Caco-2 (cell line): Measurements from ENCODE around the gene NUDT16. TPM values are rescaled to one million over a fixed set of nuclear protein-coding genes. Genes with fewer than 3 reads are reported as not detected.

ENCODE experiments used
- BruUV-seq: library from RNA; stranded (reverse); fragments of 400-500 nt; replicated peaks from 2 replicates; lab custom pipeline; 2021; lab: Mats Ljungman, UMichigan
- CTCF ChIA-PET: fragments of 300-600 bp; sonication (Branson Sonifier 250); formaldehyde crosslinking; loops from one replicate; lab custom pipeline; 2022; ENCODE audit warnings: antibody characterized with exemption; lab: Charles Lee
- POLR2A ChIA-PET: fragments of 300-600 bp; sonication (Branson Sonifier 250); formaldehyde crosslinking; loops from one replicate; lab custom pipeline; 2022; ENCODE audit warnings: antibody characterized with exemption; lab: Charles Lee
- DNase-seq, 2 experiments: peaks; one replicate each; pipeline versions ENCODE4 v3.0.0 to v3.0.0-alpha.2; 2020 to 2022
- H3K27me3 ChIP-seq: replicated peaks from 2 replicates; pipeline ENCODE4 v1.6.0; 2011; ENCODE audit warnings: low read length; ENCODE audit not compliant: control insufficient read depth, insufficient read depth
- H3K36me3 ChIP-seq: 2 replicates; pipeline ENCODE4 v1.5.1; 2011; ENCODE audit warnings: low read length; ENCODE audit not compliant: control insufficient read depth, insufficient read depth
- H3K4me1 ChIP-seq: fragments of 250-450 bp; sonication (Bioruptor Pico); 2 replicates; pipeline ENCODE4 v1.5.1; 2020; ENCODE audit warnings: mild to moderate bottlenecking
- H3K4me3 ChIP-seq: 2 replicates; pipeline ENCODE4 v1.5.1; 2011; ENCODE audit warnings: low read depth, mild to moderate bottlenecking, control low read depth, low read length
- H3K9me3 ChIP-seq: fragments of 250-450 bp; sonication (Bioruptor Pico); 2 replicates; pipeline ENCODE4 v1.5.1; 2020; ENCODE audit warnings: mild to moderate bottlenecking, moderate library complexity
- H3K27ac Mint-ChIP-seq: one replicate; pipeline ENCODE4 v1.8.0; 2022; ENCODE audit warnings: mixed read lengths; ENCODE audit not compliant: unreplicated experiment
- H3K27me3 Mint-ChIP-seq: one replicate; pipeline ENCODE4 v1.8.0; 2022; ENCODE audit warnings: mixed read lengths; ENCODE audit not compliant: insufficient read depth, unreplicated experiment
- H3K36me3 Mint-ChIP-seq: one replicate; pipeline ENCODE4 v1.8.0; 2022; ENCODE audit warnings: mild to moderate bottlenecking, mixed read lengths; ENCODE audit not compliant: insufficient read depth, unreplicated experiment
- H3K4me1 Mint-ChIP-seq: one replicate; pipeline ENCODE4 v1.8.0; 2022; ENCODE audit warnings: low read depth, mixed read lengths; ENCODE audit not compliant: unreplicated experiment
- H3K4me3 Mint-ChIP-seq: one replicate; pipeline ENCODE4 v1.8.0; 2022; ENCODE audit warnings: mild to moderate bottlenecking, moderate library complexity, mixed read lengths; ENCODE audit not compliant: unreplicated experiment
- H3K9me3 Mint-ChIP-seq: one replicate; pipeline ENCODE4 v1.8.0; 2022; ENCODE audit warnings: mixed read lengths; ENCODE audit not compliant: unreplicated experiment
- intact Hi-C: fragments of 100-400 bp; cut with micrococcal nuclease; formaldehyde crosslinking; loops from one replicate; pipeline ENCODE4 v1.10.0; 2022; ENCODE audit not compliant: unreplicated experiment
- total RNA-seq: library from RNA; stranded (reverse); gene quantifications from 2 replicates; pipeline ENCODE4 v1.2.3, GENCODE V29; 2022
- TF ChIP-seq, protein P1 (sequence below), 2 experiments: fragments of 200-600 bp in 1 of 2; IDR thresholded peaks; 1 replicate in 1 of 2; 2 replicates in 1 of 2; pipeline versions ENCODE4 v1.5.1 to v1.8.0; 2011 to 2022; ENCODE audit warnings: antibody characterized with exemption in 1 of 2, control low read depth in 1 of 2, inconsistent platforms in 1 of 2, low read depth in 1 of 2, low read length in 1 of 2, mild to moderate bottlenecking in 1 of 2, moderate library complexity in 1 of 2; ENCODE audit not compliant: insufficient read depth in 1 of 2, severe bottlenecking in 1 of 2, unreplicated experiment in 1 of 2

The NUDT16 gene
- total RNA-seq, 1 experiment from 2014 or later = 16.6 TPM

- H3K4me1 Mint-ChIP-seq = peaks cover 7% of the 10 kb centered on the region
- H3K36me3 Mint-ChIP-seq = peaks cover 6% of the 10 kb centered on the region
- no peaks in the 10 kb centered on the region for H3K4me1 ChIP-seq
- TF ChIP-seq, protein P1, sequence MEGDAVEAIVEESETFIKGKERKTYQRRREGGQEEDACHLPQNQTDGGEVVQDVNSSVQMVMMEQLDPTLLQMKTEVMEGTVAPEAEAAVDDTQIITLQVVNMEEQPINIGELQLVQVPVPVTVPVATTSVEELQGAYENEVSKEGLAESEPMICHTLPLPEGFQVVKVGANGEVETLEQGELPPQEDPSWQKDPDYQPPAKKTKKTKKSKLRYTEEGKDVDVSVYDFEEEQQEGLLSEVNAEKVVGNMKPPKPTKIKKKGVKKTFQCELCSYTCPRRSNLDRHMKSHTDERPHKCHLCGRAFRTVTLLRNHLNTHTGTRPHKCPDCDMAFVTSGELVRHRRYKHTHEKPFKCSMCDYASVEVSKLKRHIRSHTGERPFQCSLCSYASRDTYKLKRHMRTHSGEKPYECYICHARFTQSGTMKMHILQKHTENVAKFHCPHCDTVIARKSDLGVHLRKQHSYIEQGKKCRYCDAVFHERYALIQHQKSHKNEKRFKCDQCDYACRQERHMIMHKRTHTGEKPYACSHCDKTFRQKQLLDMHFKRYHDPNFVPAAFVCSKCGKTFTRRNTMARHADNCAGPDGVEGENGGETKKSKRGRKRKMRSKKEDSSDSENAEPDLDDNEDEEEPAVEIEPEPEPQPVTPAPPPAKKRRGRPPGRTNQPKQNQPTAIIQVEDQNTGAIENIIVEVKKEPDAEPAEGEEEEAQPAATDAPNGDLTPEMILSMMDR (IDR thresholded peaks at IDR 0.05; ENCODE audit: insufficient read depth in 1 of 2, low read depth in 1 of 2, low read length in 1 of 2, severe bottlenecking in 1 of 2, unreplicated experiment in 1 of 2) = no peak
- H3K4me3 Mint-ChIP-seq = peak overlapping the region; percentile 87
- no peaks in the 10 kb centered on the region for H3K27me3 Mint-ChIP-seq
- POLR2A ChIA-PET = interaction anchor here (1.6 kb wide), 1 partner anchor 18 kb away, joined by 7 read pairs; the partner anchor contains the start of gene NUDT16
- H3K27ac Mint-ChIP-seq = no peak overlapping the region
- intact Hi-C loops = no loop called here
- no peaks in the 10 kb centered on the region for H3K9me3 ChIP-seq
- BruUV-seq = no TSS peak
- no peaks in the 10 kb centered on the region for H3K36me3 ChIP-seq
- no peak overlapping the region for H3K4me3 ChIP-seq
- DNase-seq = no peak
- CTCF ChIA-PET = no interaction called here
- H3K9me3 Mint-ChIP-seq = no peaks in the 10 kb centered on the region
- H3K27me3 ChIP-seq = no peaks in the 10 kb centered on the region
Observed at GRCh38 chr3:131363275-131363674, 18.3 kb upstream of the NUDT16 start.

GRCh38 chr3:131370935-131371687 lies 10.5 kb upstream of the NUDT16 start:
- ChIA-PET CTCF (no interaction called here), POLR2A (interaction anchor here (1.0 kb wide), 1 partner anchor 11 kb away, joined by 4 read pairs; the partner anchor contains the start of gene NUDT16)
- no peaks in the 10 kb centered on the region for H3K36me3 ChIP-seq
- no TSS peak for BruUV-seq
- Mint-ChIP-seq H3K4me3 (no peak overlapping the region), H3K27ac (no peak overlapping the region), H3K4me1 (no peaks in the 10 kb centered on the region), H3K9me3 (no peaks in the 10 kb centered on the region), H3K36me3 (no peaks in the 10 kb centered on the region), H3K27me3 (no peaks in the 10 kb centered on the region)
- H3K9me3 ChIP-seq = no peaks in the 10 kb centered on the region
- H3K27me3 ChIP-seq = no peaks in the 10 kb centered on the region
- TF ChIP-seq, protein P1 (IDR thresholded peaks at IDR 0.05; ENCODE audit: insufficient read depth in 1 of 2, low read depth in 1 of 2, low read length in 1 of 2, severe bottlenecking in 1 of 2, unreplicated experiment in 1 of 2) = no peak
- no peak for DNase-seq
- intact Hi-C loops = no loop called here
- H3K4me1 ChIP-seq = no peaks in the 10 kb centered on the region
- H3K4me3 ChIP-seq = no peak overlapping the region

DNA sequence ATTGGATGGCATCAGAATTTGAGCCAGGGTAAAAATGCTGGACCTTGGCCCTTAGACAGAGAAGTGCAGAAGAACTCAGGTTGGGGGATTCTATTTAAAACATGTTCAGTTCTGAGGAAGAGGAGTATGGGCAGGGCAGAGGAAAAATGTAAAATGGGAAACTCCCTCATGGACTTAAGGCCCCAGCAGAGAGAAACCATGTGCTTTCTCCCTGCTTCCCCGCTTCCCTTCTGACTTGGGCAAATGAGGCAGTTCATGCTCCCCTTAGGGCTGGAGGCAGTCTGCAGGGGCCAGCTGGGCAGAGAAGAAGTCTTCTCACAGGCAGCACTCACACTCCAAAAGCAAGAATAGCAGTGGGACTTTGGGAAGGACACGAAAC lies 9.9 kb upstream of the NUDT16 start:
- Mint-ChIP-seq H3K27ac (no peak overlapping the region), H3K4me1 (no peaks in the 10 kb centered on the region), H3K9me3 (no peaks in the 10 kb centered on the region), H3K4me3 (no peak overlapping the region), H3K36me3 (no peaks in the 10 kb centered on the region), H3K27me3 (no peaks in the 10 kb centered on the region)
- POLR2A ChIA-PET = interaction anchor here (1.0 kb wide), 1 partner anchor 10 kb away, joined by 4 read pairs; the partner anchor contains the start of gene NUDT16
- Histone ChIP-seq H3K4me3 (no peak overlapping the region), H3K9me3 (no peaks in the 10 kb centered on the region), H3K27me3 (no peaks in the 10 kb centered on the region), H3K36me3 (no peaks in the 10 kb centered on the region), H3K4me1 (no peaks in the 10 kb centered on the region)
- CTCF ChIA-PET = no interaction called here
- TF ChIP-seq, protein P1 (IDR thresholded peaks at IDR 0.05; ENCODE audit: insufficient read depth in 1 of 2, low read depth in 1 of 2, low read length in 1 of 2, severe bottlenecking in 1 of 2, unreplicated experiment in 1 of 2) = no peak
- no peak for DNase-seq
- intact Hi-C loops = no loop called here
- no TSS peak for BruUV-seq
